Stimulated activated CD4-positive, alpha-beta T cell treated with anti-CD3 and anti-CD28 coated beads, Interleukin-2, amount 100 ng/mL, for 24 hours (primary cell): ENCODE measurements around the gene KLHL11.
A peak's percentile ranks its signal among the peaks of the same experiment; 100 is the strongest.
"Not testable (repeated sequence)": the region's sequence is repeated elsewhere in the genome, so short reads cannot be mapped to it uniquely, and the experiment has no call there.

Experiments
- DNase-seq, 2 donors: peaks; one replicate each; pipeline ENCODE4 v3.0.0-alpha.2; 2020

Gene KLHL11

DNA sequence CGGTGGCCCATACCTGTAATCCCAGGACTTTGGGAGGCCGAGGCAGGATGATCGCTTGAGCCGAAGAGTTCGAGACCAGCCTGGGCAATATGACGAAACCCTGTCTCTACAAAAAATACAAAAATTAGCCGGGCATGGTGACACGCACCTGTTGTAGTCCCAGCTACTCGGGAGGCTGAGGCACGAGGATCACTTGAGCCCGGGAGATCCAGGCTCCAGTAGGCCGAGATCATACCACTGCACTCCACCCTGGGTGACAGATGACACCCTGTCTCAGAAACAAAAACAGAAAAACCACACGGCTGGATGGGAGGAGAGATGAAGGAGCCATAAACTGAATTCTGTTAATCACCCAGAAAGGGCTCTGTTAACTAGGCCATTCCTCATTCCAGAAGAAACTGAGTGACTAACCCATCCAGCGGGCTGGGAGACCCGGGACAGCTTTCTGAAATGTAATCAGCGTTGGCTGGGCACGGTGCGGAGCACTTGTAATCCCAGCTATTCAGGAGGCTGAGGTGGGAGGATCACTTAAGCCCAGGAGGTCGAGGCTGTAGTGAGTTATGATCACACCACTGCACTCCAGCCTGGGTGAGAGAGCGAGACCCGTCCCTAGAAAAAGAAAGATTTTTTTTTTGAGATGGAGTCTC, 28.6 kb downstream of the KLHL11 start:
- no peak for DNase-seq

- peak; percentile 49 to 69 for DNase-seq
Measured at GRCh38 chr17:41835800-41836549, 29.2 kb downstream of the KLHL11 start, which contains the start of gene NT5C3B. TSS of gene NT5C3B (minus strand) at chr17:41836232. CDS start at chr17:41836193, 39 bp downstream.

GRCh38 chr17:41835214-41835799, 29.9 kb downstream of the KLHL11 start:
- no peak for DNase-seq

DNA sequence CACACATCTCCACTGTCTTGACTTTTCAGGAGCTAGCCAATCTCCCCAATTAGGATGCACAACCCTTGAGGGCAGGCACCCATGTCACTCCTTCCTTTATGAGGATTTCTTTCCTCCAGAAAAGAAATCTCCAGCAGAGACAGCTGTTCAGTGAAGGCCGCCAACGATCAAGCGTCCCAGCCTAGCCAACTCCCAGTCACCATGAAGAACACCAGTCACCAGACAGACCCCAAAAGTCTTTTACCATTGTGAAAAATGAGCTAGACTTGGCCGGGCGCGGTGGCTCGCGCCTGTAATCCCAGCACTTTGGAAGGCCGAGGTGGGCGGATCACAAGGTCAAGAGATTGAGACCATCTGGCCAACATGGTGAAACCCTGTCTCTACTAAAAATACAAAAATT, 35.3 kb downstream of the KLHL11 start:
- not testable (repeated sequence) for DNase-seq

- DNase-seq: no peak
Measured at GRCh38 chr17:41825175-41825845, 39.9 kb downstream of the KLHL11 start.

DNA sequence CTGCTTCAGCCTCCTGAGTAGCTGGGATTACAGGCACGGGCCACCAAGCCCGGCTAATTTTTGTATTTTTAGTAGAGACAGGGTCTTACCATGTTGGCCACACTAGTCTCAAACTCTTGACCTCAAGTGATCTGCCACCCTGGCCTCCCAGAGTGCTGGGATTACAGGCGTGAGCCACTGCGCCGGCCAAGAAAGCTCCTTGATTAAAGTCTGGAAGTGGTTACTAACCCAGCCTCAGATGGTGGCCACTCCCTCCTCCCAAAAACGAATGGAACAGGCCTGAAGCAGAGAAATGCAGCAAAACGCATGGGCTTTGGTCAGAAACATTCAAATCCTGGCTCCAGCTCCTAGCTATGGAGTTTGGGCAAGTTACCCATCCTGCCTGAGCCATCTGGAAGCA, 41.1 kb downstream of the KLHL11 start:
- DNase-seq: no peak

DNA sequence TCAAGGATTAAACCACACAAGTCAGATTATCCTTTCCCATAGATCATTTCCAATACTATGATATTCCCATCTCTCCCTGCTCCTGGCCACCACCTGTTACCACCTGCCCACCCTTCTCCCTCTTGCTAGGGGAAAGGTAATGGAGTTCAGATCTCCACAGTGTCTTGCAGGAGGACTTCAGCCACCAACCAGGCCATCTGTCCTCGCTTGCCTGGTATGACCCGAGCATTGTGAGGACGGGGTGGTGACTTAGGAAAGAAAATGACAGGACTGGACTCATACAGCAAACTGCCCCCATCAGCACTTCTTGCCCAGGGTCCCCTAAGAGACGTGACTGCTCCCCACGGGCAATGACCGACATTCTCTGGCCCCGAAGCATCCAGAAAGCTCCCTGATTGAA, 41.6 kb downstream of the KLHL11 start:
- no peak for DNase-seq

DNA sequence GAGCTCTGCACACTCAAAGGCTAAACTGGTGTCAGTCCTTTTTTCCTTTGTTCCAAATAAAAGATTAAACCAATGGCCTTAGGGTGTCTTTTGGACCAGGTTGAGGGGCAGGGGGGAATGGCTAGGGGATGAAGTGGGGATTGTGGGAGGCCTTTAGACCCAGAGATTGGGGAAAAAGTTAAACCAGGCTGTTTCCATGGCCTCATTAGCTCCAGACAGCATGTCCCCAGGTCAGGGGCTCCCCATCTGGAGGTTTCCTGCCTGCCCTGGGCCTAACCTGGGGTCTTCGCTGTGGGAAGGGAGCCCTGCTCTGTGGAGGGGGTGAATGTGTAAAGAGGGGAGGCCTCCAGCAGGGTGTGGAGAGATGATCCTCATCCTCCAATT, 42.1 kb downstream of the KLHL11 start:
- DNase-seq: no peak

DNA sequence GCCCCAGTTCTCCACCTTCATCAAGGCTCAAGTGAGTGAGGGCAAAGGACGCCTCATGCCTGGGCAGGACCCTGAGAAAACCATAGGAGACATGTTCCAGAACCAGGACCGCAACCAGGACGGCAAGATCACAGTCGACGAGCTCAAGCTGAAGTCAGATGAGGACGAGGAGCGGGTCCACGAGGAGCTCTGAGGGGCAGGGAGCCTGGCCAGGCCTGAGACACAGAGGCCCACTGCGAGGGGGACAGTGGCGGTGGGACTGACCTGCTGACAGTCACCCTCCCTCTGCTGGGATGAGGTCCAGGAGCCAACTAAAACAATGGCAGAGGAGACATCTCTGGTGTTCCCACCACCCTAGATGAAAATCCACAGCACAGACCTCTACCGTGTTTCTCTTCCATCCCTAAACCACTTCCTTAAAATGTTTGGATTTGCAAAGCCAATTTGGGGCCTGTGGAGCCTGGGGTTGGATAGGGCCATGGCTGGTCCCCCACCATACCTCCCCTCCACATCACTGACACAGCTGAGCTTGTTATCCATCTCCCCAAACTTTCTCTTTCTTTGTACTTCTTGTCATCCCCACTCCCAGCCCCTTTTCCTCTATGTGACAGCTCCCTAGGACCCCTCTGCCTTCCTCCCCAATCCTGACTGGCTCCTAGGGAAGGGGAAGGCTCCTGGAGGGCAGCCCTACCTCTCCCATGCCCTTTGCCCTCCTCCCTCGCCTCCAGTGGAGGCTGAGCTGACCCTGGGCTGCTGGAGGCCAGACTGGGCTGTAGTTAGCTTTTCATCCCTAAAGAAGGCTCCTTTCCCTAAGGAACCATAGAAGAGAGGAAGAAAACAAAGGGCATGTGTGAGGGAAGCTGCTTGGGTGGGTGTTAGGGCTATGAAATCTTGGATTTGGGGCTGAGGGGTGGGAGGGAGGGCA, 42.7 kb downstream of the KLHL11 start:
- no peak for DNase-seq

GRCh38 chr17:41821776-41822175, 43.4 kb downstream of the KLHL11 start:
- DNase-seq: no peak

DNA sequence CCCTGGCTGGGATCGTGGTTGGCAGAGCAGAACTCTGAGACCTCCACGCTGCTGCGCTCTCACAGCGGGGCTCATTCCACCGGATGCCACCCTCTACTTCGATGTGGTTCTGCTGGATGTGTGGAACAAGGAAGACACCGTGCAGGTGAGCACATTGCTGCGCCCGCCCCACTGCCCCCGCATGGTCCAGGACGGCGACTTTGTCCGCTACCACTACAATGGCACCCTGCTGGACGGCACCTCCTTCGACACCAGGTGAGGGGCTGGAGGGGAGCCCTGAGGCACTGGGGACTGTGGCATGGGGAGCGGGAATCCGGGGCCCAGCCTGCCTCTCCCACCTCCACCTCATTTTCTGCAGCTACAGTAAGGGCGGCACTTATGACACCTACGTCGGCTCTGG, 47.2 kb downstream of the KLHL11 start:
- no peak for DNase-seq

- no peak for DNase-seq
Measured at GRCh38 chr17:41816637-41817320, 48.4 kb downstream of the KLHL11 start.

- no peak for DNase-seq
Measured at GRCh38 chr17:41814195-41814594, 51.0 kb downstream of the KLHL11 start.

- DNase-seq: no peak
Measured at GRCh38 chr17:41813699-41814124, 51.5 kb downstream of the KLHL11 start.

GRCh38 chr17:41813152-41813680, 52.0 kb downstream of the KLHL11 start:
- DNase-seq: no peak

DNA sequence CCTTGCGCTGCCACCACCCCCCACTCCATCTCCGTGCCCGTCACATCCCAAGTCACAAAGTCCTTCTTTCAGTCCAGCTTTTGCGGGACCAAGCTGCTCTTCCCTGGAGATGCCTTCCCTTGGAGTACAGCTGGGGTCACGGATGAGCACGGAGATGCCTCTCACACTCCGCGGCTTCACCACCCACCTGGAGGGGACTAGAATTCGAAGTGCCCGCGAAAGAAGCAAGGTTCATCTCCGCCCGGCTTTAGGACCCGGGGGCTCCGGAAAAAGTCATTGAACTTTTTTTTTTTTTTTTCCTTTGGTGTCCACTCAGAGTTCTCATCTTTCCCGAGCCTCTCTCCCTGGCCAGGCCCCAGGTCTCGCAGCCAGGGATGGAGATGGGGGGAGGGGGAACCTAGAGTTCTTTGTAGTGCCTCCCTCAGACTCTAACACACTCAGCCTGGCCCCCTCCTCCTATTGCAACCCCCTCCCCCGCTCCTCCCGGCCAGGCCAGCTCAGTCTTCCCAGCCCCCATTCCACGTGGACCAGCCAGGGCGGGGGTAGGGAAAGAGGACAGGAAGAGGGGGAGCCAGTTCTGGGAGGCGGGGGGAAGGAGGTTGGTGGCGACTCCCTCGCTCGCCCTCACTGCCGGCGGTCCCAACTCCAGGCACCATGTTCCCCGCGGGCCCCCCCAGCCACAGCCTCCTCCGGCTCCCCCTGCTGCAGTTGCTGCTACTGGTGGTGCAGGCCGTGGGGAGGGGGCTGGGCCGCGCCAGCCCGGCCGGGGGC, 52.7 kb downstream of the KLHL11 start, which contains the start of gene FKBP10:
FKBP10 (plus strand) TSS at position 624 of the 771 bp plus-strand sequence; CDS start at position 655, 31 bp downstream.
- DNase-seq: peak; percentile 22 to 23

GRCh38 chr17:41811549-41812380, 53.5 kb downstream of the KLHL11 start, which contains the start of gene P3H4:
TSS of gene P3H4 (minus strand) at chr17:41811949. CDS start at chr17:41811915, 34 bp downstream.
- peak; percentile 73 to 76 for DNase-seq

GRCh38 chr17:41810659-41811548, 54.3 kb downstream of the KLHL11 start:
- peak in 1 of 2 donors; percentile 29 for DNase-seq
